ENCODE measurements around the gene ATP8A2. TPM values are rescaled to one million over a fixed set of nuclear protein-coding genes. Genes with fewer than 3 reads are reported as not detected.

The ATP8A2 gene
- total and polyA plus RNA-seq, 2 of the 8 experiments (the other 6 are each of a cell fraction or from before 2014, with no cell fraction given) = 2.4 to 8.3 TPM

GRCh38 chr13:25771202-25771601 is 399.4 kb downstream of the ATP8A2 start:
- Histone ChIP-seq H3K9me3 (ENCODE audit: insufficient read depth in 2 of 2, low read depth in 1 of 2, low read length in 1 of 2) (peaks cover 0 to 2% of the 10 kb centered on the region in 2 experiments; a peak in 1 of 4 replicates), H2BK120ac (replicated peaks; ENCODE audit: low read depth, low read length) (no peak overlapping the region), H3K56ac (replicated peaks; ENCODE audit: insufficient read length, low read depth, low read length) (no peak overlapping the region), H2AK5ac (ENCODE audit: low read depth, low read length) (no peak overlapping the region), H3K9ac (replicated peaks in 1 of 4; ENCODE audit: extremely low read depth in 1 of 4, low read depth in 3 of 4, low read length in 3 of 4) (no peak overlapping the region), H3K79me2 (ENCODE audit: control insufficient read depth in 1 of 2, insufficient read depth in 2 of 2, low read length in 2 of 2) (no peaks in the 10 kb centered on the region), H3K18ac (ENCODE audit: extremely low read depth, low read length) (peak overlapping the region; percentile 17; the same call in 1 of the 2 replicates), H3K4me2 (ENCODE audit: insufficient read depth in 1 of 2, low read depth in 2 of 2, low read length in 2 of 2) (no peak overlapping the region), H2BK5ac (ENCODE audit: low read depth, low read length) (no peak overlapping the region), H3K4ac (replicated peaks; ENCODE audit: insufficient read length, low read depth, low read length) (no peak overlapping the region), H3K23ac (ENCODE audit: insufficient read length) (no peak overlapping the region), H3K27ac (ENCODE audit: low read depth, low read length) (no peak overlapping the region), H4K5ac (ENCODE audit: insufficient read length, low read depth, low read length) (no peak overlapping the region), H3K36me3 (ENCODE audit: control insufficient read depth in 2 of 4, insufficient read depth in 4 of 4, low read length in 3 of 4) (no peaks in the 10 kb centered on the region; a peak in 1 of 8 replicates), H3K23me2 (ENCODE audit: low read depth, low read length) (no peaks in the 10 kb centered on the region), H3K4me1 (replicated peaks in 1 of 4; ENCODE audit: control insufficient read depth in 3 of 4, insufficient read depth in 4 of 4, low read length in 3 of 4) (peaks cover 4 to 18% (median 8%) of the 10 kb centered on the region in 4 experiments), H3K79me1 (ENCODE audit: low read depth, low read length) (no peaks in the 10 kb centered on the region), H4K91ac (replicated peaks; ENCODE audit: insufficient read length, low read length) (no peak overlapping the region), H3K14ac (ENCODE audit: insufficient read length) (no peak overlapping the region), H2BK20ac (ENCODE audit: low read length) (no peak overlapping the region), H2BK15ac (ENCODE audit: low read length) (no peak overlapping the region), H3K27me3 (replicated peaks in 1 of 4; ENCODE audit: control insufficient read depth in 3 of 4, extremely low read depth in 1 of 4, insufficient read depth in 3 of 4, low read length in 3 of 4) (no peaks in the 10 kb centered on the region), H2BK12ac (ENCODE audit: low read depth, low read length) (no peak overlapping the region), H2AFZ (ENCODE audit: low read length) (no peak overlapping the region), H3K4me3 (ENCODE audit: extremely low read depth in 1 of 4, insufficient read depth in 2 of 4, low read depth in 3 of 4, low read length in 4 of 4) (no peak overlapping the region), H4K20me1 (replicated peaks in 1 of 2; ENCODE audit: control insufficient read depth in 1 of 2, insufficient read depth in 2 of 2, low read length in 2 of 2) (no peaks in the 10 kb centered on the region), H4K8ac (ENCODE audit: extremely low read depth, insufficient read depth, low read length) (no peak overlapping the region)
- ChIA-PET CTCF (ENCODE audit: partially characterized antibody) (interaction anchor here (0.7 kb wide), 1 partner anchor 14 kb away, joined by 3 read pairs; no protein-coding TSS in a partner anchor), POLR2A (ENCODE audit: partially characterized antibody) (no interaction called here)
- FAIRE-seq (no peak), DNase-seq (ENCODE audit: low read depth in 1 of 2, low spot score in 2 of 2) (no peak)
- TF ChIP-seq YY1 (IDR thresholded peaks at IDR 0.05; ENCODE audit: low read depth, low read length) (no peak), ZNF274 (IDR thresholded peaks at IDR 0.05; ENCODE audit: borderline replicate concordance, extremely low read depth, low read length) (no peak), SP4 (IDR thresholded peaks at IDR 0.05; ENCODE audit: low read length) (no peak), MAX (IDR thresholded peaks at IDR 0.05) (no peak), KDM4A (IDR thresholded peaks at IDR 0.05; ENCODE audit: low read depth, low read length, severe bottlenecking) (no peak), USF2 (IDR thresholded peaks at IDR 0.05; ENCODE audit: low read length) (no peak)
- 93% methylated on average over 5 of the region's 5 CpGs; no CpG with 5 or more reads in 1 of the 2 experiments for WGBS, 2 experiments (ENCODE audit: extremely low coverage in 1 of 2, insufficient coverage in 1 of 2, insufficient read length in 1 of 2, insufficient replicate concordance in 2 of 2, low coverage in 1 of 2, low lambda C conversion rate in 2 of 2, missing lambda C conversion rate in 1 of 2)

Data from H1 (cell line).